Activated naive CD4-positive, alpha-beta T cell treated with anti-CD3 and anti-CD28 coated beads for 36 hours (primary cell): ENCODE measurements around the gene HIPK3. TPM values are rescaled to one million over a fixed set of nuclear protein-coding genes. Genes with fewer than 3 reads are reported as not detected.

ENCODE experiments used
- CTCF ChIA-PET: fragments of 350-600 bp; sonication (Branson Sonifier 250); formaldehyde crosslinking; loops from one replicate; lab custom pipeline; 2021; ENCODE audit warnings: antibody characterized with exemption; lab: Charles Lee
- DNase-seq: peaks from one replicate; pipeline ENCODE4 v3.0.0-alpha.2; 2020
- H3K27ac Mint-ChIP-seq: one replicate; pipeline ENCODE4 v1.8.0; 2021; ENCODE audit warnings: mild to moderate bottlenecking, mixed read lengths
- H3K27me3 Mint-ChIP-seq: one replicate; pipeline ENCODE4 v1.8.0; 2021; ENCODE audit warnings: low read depth, mixed read lengths
- H3K36me3 Mint-ChIP-seq: one replicate; pipeline ENCODE4 v1.8.0; 2021; ENCODE audit warnings: low read depth, mixed read lengths
- H3K4me1 Mint-ChIP-seq: one replicate; pipeline ENCODE4 v1.8.0; 2021; ENCODE audit warnings: low read depth, mixed read lengths
- H3K4me3 Mint-ChIP-seq: one replicate; pipeline ENCODE4 v1.8.0; 2021; ENCODE audit warnings: mild to moderate bottlenecking, moderate library complexity, mixed read lengths
- H3K9me3 Mint-ChIP-seq: one replicate; pipeline ENCODE4 v1.8.0; 2021; ENCODE audit warnings: mixed read lengths
- intact Hi-C: fragments of 100-400 bp; cut with micrococcal nuclease; formaldehyde crosslinking; loops from one replicate; pipeline ENCODE4 v1.15.1; 2023
- total RNA-seq, 2 experiments: library from RNA; stranded (reverse); gene quantifications; one replicate each; pipeline ENCODE4 v1.2.3, GENCODE V29; 2021

HIPK3 gene
- total RNA-seq, 2 experiments from 2014 or later, result 23.9 to 24.0 TPM

- CTCF ChIA-PET, result interaction anchor here (0.8 kb wide), 1 partner anchor 13 kb away, joined by 3 read pairs; no protein-coding TSS in a partner anchor
- H3K4me3 Mint-ChIP-seq, result peak within 1 kb of the TSS; percentile 53
These were observed 118.6 kb downstream of the HIPK3 start, which contains the start of gene KIAA1549L for GRCh38 chr11:33375688-33376311. TSS of gene KIAA1549L (plus strand) at chr11:33376108.

DNA sequence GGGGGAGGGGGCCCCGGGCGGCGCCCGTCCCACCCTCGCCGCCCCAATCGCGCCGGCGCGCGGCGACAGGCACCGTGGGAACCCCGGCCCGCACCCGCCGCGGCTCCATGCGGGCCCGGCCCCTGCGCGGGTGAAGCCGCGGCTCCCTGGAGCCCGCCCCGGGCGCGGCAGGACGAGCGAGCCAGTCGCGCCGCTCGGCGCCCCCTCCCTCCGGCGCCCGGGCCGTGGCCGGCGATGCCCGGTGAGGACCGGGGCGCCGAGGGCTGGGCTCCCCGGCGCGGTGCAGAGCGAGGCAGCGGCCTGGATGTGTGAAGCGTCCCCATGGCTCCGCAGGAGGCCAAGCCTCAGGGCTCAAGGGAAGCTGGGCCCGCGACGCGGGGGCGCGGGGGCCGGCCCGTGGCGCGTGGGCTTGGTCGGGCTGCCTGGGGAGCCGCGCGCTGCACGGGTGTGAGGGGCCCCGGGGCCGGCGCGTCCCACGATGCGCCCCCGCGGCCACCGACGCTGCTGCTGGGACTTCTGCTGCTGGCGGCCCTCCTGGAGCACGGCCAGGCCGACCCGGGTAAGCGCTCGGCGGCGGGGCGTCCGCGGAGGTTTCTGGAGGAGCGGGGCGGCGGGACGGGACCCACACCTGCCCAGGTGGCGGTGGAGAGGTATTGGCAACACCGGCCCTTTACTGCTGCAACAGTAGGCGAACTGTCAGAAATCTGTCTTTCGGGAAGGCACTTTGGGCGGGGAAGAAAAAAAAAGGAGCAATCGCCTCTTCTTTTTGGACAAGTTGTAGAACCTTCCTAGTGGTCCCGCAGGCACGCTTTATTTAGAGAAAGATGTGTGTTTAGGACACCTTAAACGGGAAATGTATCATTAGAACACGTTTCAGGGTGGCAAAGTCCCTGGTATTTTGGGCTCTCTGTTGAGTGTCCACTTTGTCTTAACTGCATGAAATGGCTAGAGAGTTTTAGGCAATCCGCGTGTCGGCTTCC lies 119.4 kb downstream of the HIPK3 start:
- CTCF ChIA-PET, result no interaction called here
- peaks cover 2% of the 10 kb centered on the region for H3K4me1 Mint-ChIP-seq
- no peaks in the 10 kb centered on the region for H3K9me3 Mint-ChIP-seq
- intact Hi-C loops, result no loop called here
- H3K4me3 Mint-ChIP-seq, result no peak overlapping the region
- no peak for DNase-seq
- peaks cover 47% of the 10 kb centered on the region for H3K27me3 Mint-ChIP-seq
- no peak overlapping the region for H3K27ac Mint-ChIP-seq
- H3K36me3 Mint-ChIP-seq, result no peaks in the 10 kb centered on the region

More at GRCh38 chr11:33375688-33376311, 118.6 kb downstream of the HIPK3 start, which contains the start of gene KIAA1549L:
- H3K27ac Mint-ChIP-seq, result no peak within 1 kb of the TSS
- DNase-seq, result no peak
- peaks cover 2% of the 10 kb centered on the region for H3K4me1 Mint-ChIP-seq
- H3K36me3 Mint-ChIP-seq, result no peaks in the 10 kb centered on the region
- intact Hi-C loops, result no loop called here
- peaks cover 47% of the 10 kb centered on the region for H3K27me3 Mint-ChIP-seq
- H3K9me3 Mint-ChIP-seq, result no peaks in the 10 kb centered on the region

DNA sequence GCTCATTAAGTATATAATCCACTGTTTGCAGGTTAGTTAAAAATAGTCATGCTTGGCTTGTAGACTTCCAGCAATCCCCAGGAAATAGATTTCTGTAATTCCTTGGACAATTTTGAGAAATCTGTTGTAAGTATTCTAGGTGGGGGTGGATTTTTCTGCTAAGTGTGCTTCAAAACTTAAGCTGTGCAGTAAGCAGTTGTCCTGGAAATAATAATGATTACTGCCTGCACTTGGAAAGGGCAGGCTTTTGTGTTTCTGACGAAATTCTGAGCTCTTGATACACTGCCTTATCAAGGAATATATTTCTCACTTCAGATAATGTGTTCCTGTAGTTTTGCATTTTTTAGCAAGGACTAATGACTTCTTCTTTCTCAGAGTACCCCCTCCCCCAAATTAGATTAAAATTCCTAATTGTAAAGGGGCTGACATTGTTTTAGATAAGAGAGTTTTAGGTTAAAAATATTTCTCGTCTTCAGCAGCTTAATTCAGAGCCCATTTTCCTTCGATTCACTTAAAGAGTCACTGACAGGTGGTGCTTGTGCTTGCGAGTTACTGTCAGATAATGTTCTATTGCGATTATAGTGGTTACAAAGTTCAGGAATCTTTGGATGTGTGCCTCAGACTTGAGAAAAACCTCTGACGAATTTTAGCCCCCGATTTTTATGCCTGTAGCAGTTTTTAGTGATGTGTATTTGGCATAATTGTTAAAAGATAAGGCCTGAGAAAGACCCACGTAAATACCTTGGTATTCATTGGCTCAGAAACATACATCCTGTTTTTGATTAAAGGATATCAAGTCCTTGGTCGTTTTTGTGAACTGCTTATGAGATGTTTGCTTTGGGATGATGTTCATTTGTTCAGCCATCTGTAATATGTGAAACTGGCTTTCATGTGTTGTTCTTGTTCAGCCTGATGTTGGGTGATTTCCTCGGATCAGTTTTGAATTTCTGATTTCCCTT lies 120.5 kb downstream of the HIPK3 start:
- Mint-ChIP-seq H3K4me3 (no peak overlapping the region), H3K27me3 (peaks cover 47% of the 10 kb centered on the region)

DNA sequence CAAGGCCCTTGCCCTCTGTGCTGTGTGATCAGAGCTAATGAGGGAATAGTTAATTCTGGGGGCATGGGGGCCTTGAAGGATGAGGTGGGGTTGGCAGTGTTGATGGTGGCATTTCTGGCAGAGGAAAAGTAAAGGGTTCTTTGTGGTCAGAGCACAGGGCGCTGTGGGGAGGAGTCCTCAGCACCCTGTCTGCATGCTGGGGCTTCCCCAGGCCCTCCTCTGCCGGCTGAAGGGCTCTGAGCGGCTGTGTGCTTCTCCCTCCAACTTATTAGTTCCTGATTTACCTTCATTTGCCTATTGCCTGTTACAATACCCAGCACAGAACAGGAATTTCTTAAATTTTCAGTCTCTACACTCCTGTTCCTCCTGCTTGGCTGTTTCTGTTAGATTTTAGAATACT lies 122.8 kb downstream of the HIPK3 start:
- CTCF ChIA-PET, result no interaction called here
- H3K27ac Mint-ChIP-seq, result no peak overlapping the region

More for the DNA sequence above, 120.5 kb downstream of the HIPK3 start:
- intact Hi-C loops, result no loop called here
- no peak overlapping the region for H3K27ac Mint-ChIP-seq
- peaks cover 2% of the 10 kb centered on the region for H3K4me1 Mint-ChIP-seq
- no peaks in the 10 kb centered on the region for H3K36me3 Mint-ChIP-seq
- no peaks in the 10 kb centered on the region for H3K9me3 Mint-ChIP-seq
- CTCF ChIA-PET, result no interaction called here
- no peak for DNase-seq

GRCh38 chr11:33383075-33383919 lies 126.1 kb downstream of the HIPK3 start:
- Mint-ChIP-seq H3K4me3 (no peak overlapping the region), H3K4me1 (no peaks in the 10 kb centered on the region), H3K27ac (no peak overlapping the region), H3K9me3 (peaks cover 4% of the 10 kb centered on the region), H3K36me3 (no peaks in the 10 kb centered on the region), H3K27me3 (peaks cover 16% of the 10 kb centered on the region)
- CTCF ChIA-PET, result no interaction called here
- no peak for DNase-seq
- intact Hi-C loops, result no loop called here

More for the DNA sequence above, 122.8 kb downstream of the HIPK3 start:
- Mint-ChIP-seq H3K9me3 (no peaks in the 10 kb centered on the region), H3K4me3 (no peak overlapping the region), H3K36me3 (no peaks in the 10 kb centered on the region), H3K27me3 (peaks cover 31% of the 10 kb centered on the region), H3K4me1 (peaks cover 2% of the 10 kb centered on the region)
- intact Hi-C loops, result no loop called here
- no peak for DNase-seq

DNA sequence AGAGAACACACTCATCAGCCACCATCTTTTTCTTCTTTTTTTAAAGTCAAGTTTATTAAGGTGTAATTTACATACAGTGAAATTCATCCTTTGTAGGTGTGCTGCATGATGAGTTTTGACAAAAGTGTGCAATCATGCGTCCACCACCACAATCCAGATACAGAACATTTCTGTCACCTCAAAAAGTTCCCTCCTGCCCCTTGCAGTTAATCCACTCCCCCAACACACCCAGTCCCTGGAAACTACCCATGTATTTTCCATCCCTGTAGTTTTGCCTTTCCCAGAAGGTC lies 126.7 kb downstream of the HIPK3 start:
- H3K27ac Mint-ChIP-seq, result no peak overlapping the region
- CTCF ChIA-PET, result interaction anchor here (0.6 kb wide), 1 partner anchor 22 kb away, joined by 3 read pairs; no protein-coding TSS in a partner anchor

DNA sequence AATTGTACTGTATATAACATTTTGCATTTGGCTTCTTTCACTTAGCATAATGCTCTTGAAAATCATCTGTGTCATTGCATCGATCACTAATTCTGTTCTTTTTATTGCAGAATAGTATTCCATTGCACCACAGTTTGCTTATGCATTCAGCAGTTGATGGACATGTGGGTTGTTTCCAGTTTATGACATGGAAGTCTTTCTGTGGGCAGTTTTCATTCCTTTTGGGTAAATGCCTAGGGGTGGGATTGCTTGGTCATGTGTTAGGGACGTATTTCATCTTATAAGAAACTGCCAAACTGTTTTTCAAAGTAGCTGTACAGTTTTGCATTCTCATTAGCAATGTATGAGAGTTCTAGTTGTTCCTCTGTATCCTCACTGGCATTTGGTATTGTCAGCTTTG lies 127.0 kb downstream of the HIPK3 start:
- no peak overlapping the region for H3K27ac Mint-ChIP-seq
- H3K36me3 Mint-ChIP-seq, result no peaks in the 10 kb centered on the region
- peaks cover 9% of the 10 kb centered on the region for H3K27me3 Mint-ChIP-seq
- peaks cover 4% of the 10 kb centered on the region for H3K9me3 Mint-ChIP-seq
- CTCF ChIA-PET, result interaction anchor here (0.6 kb wide), 1 partner anchor 23 kb away, joined by 3 read pairs; no protein-coding TSS in a partner anchor
- DNase-seq, result no peak
- intact Hi-C loops, result no loop called here
- H3K4me3 Mint-ChIP-seq, result no peak overlapping the region
- H3K4me1 Mint-ChIP-seq, result no peaks in the 10 kb centered on the region

More for the DNA sequence above, 126.7 kb downstream of the HIPK3 start:
- no peaks in the 10 kb centered on the region for H3K4me1 Mint-ChIP-seq
- H3K9me3 Mint-ChIP-seq, result peaks cover 4% of the 10 kb centered on the region
- intact Hi-C loops, result no loop called here
- H3K4me3 Mint-ChIP-seq, result no peak overlapping the region
- no peak for DNase-seq
- H3K27me3 Mint-ChIP-seq, result peaks cover 10% of the 10 kb centered on the region
- H3K36me3 Mint-ChIP-seq, result no peaks in the 10 kb centered on the region

DNA sequence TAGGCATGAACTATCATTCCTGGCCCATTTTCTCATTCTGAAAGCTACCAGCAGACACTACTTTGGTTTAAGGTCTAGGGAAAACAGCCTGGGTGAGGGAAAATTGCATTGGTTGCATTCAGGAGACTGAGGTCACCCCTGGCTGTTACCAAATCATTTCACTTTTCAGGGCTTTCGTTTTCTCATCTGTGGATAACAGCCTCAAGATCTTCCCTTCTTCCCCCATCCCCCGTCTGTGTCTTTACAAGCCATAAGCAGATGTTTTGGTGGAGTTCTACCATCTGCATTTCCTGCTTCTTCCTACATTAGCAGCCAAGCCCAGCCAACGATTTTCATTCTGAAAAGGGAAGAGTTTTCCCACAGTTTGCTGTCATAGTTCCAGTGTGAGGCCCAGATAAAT lies 130.4 kb downstream of the HIPK3 start:
- intact Hi-C loops, result no loop called here
- H3K36me3 Mint-ChIP-seq, result no peaks in the 10 kb centered on the region
- peaks cover 4% of the 10 kb centered on the region for H3K9me3 Mint-ChIP-seq
- no peak overlapping the region for H3K27ac Mint-ChIP-seq
- H3K4me1 Mint-ChIP-seq, result no peaks in the 10 kb centered on the region
- CTCF ChIA-PET, result no interaction called here
- H3K4me3 Mint-ChIP-seq, result no peak overlapping the region
- H3K27me3 Mint-ChIP-seq, result peaks cover 4% of the 10 kb centered on the region
- no peak for DNase-seq

DNA sequence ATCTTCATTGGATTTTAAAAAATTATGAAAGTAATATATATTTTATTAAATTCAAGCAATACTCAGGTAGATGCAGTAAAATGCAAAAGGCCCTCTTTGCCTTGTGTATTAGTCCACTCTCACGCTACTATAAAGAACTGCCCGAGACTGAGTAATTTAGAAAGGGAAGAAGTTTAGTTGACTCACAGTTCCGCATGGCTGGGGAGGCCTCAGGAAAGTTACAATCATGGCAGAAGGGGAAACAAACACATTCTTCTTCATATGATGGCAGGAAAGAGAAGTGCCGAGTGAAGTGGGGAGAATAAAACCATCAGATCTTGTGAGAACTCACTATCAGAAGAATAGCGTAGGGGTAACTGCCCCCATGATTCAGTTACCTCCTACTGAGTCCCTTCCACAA lies 130.8 kb downstream of the HIPK3 start:
- Mint-ChIP-seq H3K36me3 (no peaks in the 10 kb centered on the region), H3K9me3 (peaks cover 4% of the 10 kb centered on the region), H3K27me3 (peaks cover 4% of the 10 kb centered on the region), H3K27ac (no peak overlapping the region), H3K4me3 (no peak overlapping the region), H3K4me1 (no peaks in the 10 kb centered on the region)
- no peak for DNase-seq
- intact Hi-C loops, result no loop called here
- CTCF ChIA-PET, result no interaction called here

DNA sequence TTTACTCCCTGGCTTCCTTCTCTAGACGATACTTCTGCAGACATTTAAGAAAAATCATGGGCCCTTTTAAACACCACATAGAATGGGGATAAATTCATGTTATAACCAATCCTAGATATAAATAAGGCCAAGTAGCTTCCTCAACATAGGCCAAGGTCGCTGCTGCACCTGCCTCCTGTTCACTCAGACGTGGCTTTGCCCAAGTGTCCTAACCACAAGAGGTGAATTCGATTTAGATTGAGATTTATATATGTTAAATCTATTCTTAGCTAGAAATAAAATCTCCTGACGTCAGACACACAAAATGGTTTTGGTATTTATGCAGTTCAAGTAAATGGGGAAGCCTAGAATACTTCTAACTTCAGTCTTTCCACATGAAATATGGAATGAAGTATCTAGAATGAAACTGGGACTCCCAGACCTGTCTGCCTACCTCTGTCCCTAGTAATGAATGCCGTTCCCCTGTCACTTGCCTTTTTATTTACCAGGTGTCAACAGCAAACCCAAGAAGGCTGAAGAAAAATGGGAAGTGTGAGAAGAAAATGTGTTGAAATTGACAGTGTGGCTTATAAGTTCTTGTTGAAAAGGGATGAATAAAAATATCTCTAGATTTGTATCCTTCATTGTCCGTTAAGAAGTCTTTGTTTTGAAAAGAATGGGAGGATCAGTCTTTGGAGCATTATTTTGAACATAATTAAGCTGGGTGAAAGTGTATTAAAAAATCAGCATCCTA lies 131.8 kb downstream of the HIPK3 start:
- Mint-ChIP-seq H3K27me3 (peaks cover 4% of the 10 kb centered on the region), H3K4me1 (no peaks in the 10 kb centered on the region), H3K4me3 (no peak overlapping the region), H3K36me3 (no peaks in the 10 kb centered on the region), H3K9me3 (peaks cover 4% of the 10 kb centered on the region), H3K27ac (no peak overlapping the region)
- CTCF ChIA-PET, result interaction anchor here (1.1 kb wide), 1 partner anchor 353 kb away, joined by 5 read pairs; no protein-coding TSS in a partner anchor
- intact Hi-C loops, result no loop called here
- DNase-seq, result no peak

GRCh38 chr11:33389635-33390034 lies 132.5 kb downstream of the HIPK3 start:
- no peak for DNase-seq
- CTCF ChIA-PET, result no interaction called here
- Mint-ChIP-seq H3K27ac (no peak overlapping the region), H3K4me1 (no peaks in the 10 kb centered on the region), H3K27me3 (peaks cover 4% of the 10 kb centered on the region), H3K36me3 (no peaks in the 10 kb centered on the region), H3K4me3 (no peak overlapping the region), H3K9me3 (peaks cover 4% of the 10 kb centered on the region)
- intact Hi-C loops, result no loop called here
